Muscle layer of duodenum (tissue), 2 donors: Measurements from ENCODE around the gene VPS37C.
"Not testable (repeated sequence)": the region's sequence is repeated elsewhere in the genome, so short reads cannot be mapped to it uniquely, and the experiment has no call there.

Source experiments
- H3K27ac ChIP-seq: one replicate; pipeline ENCODE4 v1.7.0; 2013; ENCODE audit warnings: mild to moderate bottlenecking, low read length
- H3K27me3 ChIP-seq: one replicate; pipeline ENCODE4 v1.7.0; 2013; ENCODE audit warnings: low read depth, mild to moderate bottlenecking, control low read depth, low read length
- H3K36me3 ChIP-seq, 2 donors: one replicate each; pipeline ENCODE4 v1.7.0; 2013; ENCODE audit warnings: low read length in 2 of 2, control low read depth in 1 of 2, mild to moderate bottlenecking in 1 of 2; ENCODE audit not compliant: insufficient read depth in 2 of 2, control insufficient read depth in 1 of 2
- H3K4me1 ChIP-seq, 2 donors: one replicate each; pipeline ENCODE4 v1.7.0; 2013; ENCODE audit warnings: low read length in 2 of 2, mild to moderate bottlenecking in 2 of 2, control low read depth in 1 of 2, moderate library complexity in 1 of 2; ENCODE audit not compliant: insufficient read depth in 2 of 2, control insufficient read depth in 1 of 2
- H3K4me3 ChIP-seq, 2 donors: one replicate each; pipeline ENCODE4 v1.7.0; 2013; ENCODE audit warnings: low read length in 2 of 2, low read depth in 1 of 2, mild to moderate bottlenecking in 1 of 2
- H3K9me3 ChIP-seq, 2 donors: one replicate each; pipeline ENCODE4 v1.7.0; 2013; ENCODE audit warnings: low read length in 2 of 2, control low read depth in 1 of 2, mild to moderate bottlenecking in 1 of 2; ENCODE audit not compliant: control insufficient read depth in 1 of 2
- donor health status: healthy.

The VPS37C gene

DNA sequence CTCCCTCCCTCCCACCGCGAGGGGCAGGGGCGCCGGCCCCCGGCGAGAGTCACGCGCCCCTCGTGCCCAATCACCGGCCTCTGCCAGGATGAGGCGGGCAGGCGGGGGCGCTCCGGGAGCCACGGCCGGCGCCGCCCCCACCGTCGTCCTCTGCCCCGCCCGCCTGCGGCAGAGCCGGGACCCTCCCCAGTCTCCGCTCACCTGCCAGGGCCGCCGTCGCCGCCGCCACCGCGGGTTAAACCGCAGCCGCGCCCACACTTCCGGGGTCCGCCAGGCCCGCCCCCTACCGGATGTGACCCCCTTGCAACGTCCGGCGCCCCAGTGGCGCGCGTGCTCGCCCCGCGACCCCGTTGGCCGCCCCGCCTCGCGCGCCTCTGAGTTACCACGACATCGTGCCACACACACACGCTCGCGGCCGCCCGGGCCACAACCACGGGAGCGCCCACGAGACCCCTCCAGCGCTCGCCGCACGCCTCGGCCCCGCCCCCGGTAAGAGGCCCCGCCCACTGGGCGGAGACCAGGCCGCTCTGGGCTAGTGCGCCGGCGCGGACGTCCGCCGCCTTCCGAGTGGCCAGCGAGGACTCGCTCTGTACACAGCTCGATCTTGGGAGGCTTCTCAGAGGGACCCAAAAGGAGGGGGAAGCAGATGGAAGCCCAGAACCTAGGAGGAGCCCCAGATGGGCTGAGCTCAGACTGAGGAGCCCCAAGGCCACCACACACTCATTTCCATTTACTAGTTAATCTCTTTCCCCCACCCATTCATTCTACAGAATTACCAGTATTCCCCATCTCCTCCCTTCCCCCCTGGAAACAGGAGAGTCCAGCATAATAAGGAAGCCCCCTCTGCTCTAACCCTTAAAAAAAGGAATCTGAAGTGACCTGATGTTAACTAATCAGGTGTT is at the start of gene VPS37C:
Gene VPS37C, minus strand, starts transcription at position 237 of the 902 bp plus-strand sequence. CDS start 22,597 bp downstream, outside the sequence.
- peaks cover 0 to 5% of the 10 kb centered on the region in 2 donors for H3K36me3 ChIP-seq
- no peaks in the 10 kb centered on the region for H3K9me3 ChIP-seq
- H3K27ac ChIP-seq: peak within 1 kb of the TSS; percentile 94
- peak within 1 kb of the TSS; percentile 71 to 90 for H3K4me3 ChIP-seq
- peaks cover 14 to 26% of the 10 kb centered on the region in 2 donors for H3K4me1 ChIP-seq
- no peaks in the 10 kb centered on the region for H3K27me3 ChIP-seq

DNA sequence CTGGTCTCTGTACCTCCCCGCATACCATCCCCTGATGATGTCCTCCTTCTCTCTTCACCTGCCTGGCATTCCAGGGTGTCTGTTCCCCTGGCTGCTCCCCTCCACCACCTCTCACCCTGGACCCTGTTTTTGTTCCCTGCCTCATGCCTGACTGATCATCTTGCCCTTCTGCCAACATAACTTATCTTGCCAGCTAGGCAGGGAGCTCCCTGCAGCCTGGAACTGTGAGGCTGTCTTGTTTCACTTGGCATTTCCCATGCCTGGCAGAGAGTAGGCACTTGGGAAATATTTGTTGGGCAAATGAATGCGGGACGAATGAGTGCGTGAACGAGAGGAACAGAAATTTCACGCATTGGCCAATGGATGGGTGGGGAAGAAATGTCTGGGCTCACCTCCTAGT is 49.4 kb upstream of the VPS37C start:
- not testable (repeated sequence) for H3K9me3 ChIP-seq, H3K4me1 ChIP-seq, H3K36me3 ChIP-seq, H3K27me3 ChIP-seq, H3K4me3 ChIP-seq, H3K27ac ChIP-seq

DNA sequence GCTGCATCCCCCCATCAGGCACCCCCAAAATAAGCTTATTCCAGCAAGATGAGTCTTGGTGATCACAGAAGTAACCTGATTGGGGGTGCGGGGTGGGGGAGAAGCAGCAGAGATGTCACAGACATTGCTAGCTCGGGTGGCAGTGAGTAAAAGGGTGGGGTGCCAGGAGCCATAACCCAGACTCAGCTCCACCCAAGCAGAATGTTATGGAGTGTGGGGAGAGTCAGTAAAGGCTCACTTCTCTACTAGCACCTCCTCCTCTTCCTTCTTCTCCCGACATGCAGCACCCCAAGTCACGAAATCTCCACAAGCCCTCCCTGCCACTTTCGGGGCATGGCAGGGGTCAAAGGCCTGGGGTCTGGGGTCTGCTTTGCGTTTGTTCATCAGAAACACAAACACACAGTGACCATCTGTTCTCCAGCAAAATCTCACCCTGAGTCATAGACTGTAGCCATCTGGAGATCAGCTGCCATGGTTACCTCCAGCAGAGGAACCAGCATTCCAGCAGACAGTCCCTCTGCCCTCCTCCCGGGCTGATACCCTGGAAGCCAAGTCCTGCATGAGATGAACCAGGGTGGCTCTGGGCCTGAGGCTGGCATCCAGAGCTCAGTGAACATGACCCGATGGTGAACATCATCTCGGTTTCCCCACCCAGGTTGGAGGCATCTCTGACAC is 46.5 kb upstream of the VPS37C start:
- not testable (repeated sequence) for H3K4me1 ChIP-seq, H3K9me3 ChIP-seq, H3K36me3 ChIP-seq, H3K27me3 ChIP-seq, H3K27ac ChIP-seq, H3K4me3 ChIP-seq

DNA sequence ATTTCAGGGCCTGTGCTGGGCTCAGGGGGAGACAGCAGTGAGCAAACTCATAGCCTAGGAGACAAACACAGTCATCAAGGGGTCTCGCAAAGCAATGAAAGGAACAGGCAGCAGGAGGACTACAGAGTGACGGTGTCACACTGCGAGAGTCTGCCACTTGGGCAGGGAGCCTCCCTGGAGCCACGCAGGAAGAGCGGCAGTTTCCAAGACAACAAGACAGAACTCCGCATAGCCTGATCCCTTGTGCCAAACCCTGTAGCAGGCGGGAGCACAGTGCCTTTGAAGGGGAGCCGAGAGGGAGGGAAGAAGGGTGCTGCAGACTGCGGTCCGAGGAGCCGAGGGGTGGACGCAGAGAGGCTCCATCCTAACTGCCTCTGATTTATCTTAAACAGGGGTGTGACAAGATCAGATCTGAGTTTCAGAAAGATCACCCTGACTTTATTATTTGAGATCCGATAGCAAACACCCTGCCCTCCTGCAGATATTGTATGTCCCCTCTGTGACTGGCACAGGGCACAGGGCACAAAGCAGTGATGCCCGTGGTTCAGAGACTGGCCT is 43.4 kb upstream of the VPS37C start:
- H3K27ac ChIP-seq, H3K27me3 ChIP-seq, H3K36me3 ChIP-seq, H3K4me1 ChIP-seq, H3K9me3 ChIP-seq, H3K4me3 ChIP-seq: not testable (repeated sequence)

DNA sequence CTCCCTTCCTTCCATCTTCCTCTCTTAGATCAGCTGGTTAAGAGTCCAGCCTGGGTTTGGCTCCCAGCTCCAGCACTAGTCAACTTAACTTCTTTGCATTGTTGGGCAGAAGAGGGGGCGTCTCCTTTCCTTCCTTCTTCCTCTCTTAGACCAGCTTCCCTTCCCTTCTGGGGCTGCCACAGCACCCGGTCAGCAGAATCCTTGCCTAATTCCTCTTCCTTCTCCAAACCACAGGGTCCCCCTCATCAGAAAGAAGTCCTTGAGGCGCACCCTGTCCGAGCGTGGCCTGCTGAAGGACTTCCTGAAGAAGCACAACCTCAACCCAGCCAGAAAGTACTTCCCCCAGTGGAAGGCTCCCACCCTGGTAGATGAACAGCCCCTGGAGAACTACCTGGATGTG is 42.6 kb upstream of the VPS37C start:
- not testable (repeated sequence) for H3K36me3 ChIP-seq, H3K27ac ChIP-seq, H3K4me3 ChIP-seq

DNA sequence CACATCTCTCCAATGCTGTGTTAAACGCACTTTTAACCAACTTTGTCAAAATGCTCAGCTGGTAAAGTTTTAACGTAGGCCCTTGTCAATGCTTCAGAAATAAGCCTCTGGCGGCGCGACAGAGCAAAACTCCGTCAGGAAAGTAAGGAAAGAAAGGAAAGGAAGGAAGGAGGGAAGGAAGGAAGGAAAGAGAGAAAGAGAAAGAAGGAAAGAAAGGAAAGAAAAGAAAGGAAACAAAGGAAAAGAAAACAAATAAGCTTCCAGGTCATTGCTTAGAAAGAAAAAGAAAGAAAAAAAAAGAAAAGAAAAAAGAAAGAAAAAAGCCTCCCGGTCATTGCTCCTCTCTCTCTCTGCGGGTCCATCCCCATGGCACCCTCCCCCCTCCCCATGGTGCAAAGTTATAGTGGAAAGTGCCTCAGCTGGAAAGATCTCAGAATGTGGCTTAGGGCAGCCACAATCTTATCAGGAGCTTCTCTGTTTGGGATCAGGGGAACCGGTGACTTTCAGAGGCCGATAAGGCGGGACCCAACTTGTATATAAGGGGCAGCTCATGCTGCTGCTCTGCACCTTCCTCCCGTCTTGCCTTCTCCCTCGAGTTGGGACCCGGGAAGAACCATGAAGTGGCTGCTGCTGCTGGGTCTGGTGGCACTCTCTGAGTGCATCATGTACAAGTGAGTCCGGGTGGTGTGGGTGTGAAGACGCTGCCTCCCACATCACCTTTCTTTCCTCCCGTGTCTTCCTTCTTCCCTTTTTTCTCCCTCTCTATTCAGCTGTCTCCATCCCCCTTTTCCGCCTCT is 41.9 kb upstream of the VPS37C start, which contains the start of gene PGA3:
Gene PGA3, plus strand, starts transcription at position 566 of the 797 bp plus-strand sequence. Its CDS starts 50 bp downstream, at position 616.
- not testable (repeated sequence) for H3K27ac ChIP-seq, H3K36me3 ChIP-seq, H3K4me1 ChIP-seq, H3K4me3 ChIP-seq, H3K27me3 ChIP-seq, H3K9me3 ChIP-seq

More for the DNA sequence above, 42.6 kb upstream of the VPS37C start:
- not testable (repeated sequence) for H3K4me1 ChIP-seq, H3K9me3 ChIP-seq, H3K27me3 ChIP-seq

DNA sequence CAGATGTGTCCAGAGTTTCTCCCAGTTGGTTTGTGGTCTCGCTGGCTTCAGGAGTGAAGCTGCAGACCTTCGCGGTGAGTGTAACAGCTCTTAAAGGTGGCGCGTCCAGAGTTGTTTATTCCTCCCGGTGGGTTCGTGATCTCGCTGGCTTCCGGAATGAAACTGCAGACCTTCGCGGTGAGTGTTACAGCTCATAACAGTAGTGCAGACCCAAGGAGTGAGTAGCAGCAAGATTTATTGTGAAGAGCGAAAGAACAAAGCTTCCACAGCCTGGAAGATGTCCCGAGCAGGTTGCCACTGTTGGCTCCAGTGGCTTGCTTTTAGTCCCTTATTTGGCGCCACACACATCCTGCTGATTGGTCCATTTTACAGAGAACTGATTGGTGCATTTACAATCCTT is 40.2 kb upstream of the VPS37C start:
- Histone ChIP-seq H3K4me3 (no peak overlapping the region), H3K27ac (no peak overlapping the region), H3K4me1 (no peaks in the 10 kb centered on the region), H3K36me3 (no peaks in the 10 kb centered on the region), H3K9me3 (peaks cover 0 to 8% of the 10 kb centered on the region in 2 donors), H3K27me3 (no peaks in the 10 kb centered on the region)

DNA sequence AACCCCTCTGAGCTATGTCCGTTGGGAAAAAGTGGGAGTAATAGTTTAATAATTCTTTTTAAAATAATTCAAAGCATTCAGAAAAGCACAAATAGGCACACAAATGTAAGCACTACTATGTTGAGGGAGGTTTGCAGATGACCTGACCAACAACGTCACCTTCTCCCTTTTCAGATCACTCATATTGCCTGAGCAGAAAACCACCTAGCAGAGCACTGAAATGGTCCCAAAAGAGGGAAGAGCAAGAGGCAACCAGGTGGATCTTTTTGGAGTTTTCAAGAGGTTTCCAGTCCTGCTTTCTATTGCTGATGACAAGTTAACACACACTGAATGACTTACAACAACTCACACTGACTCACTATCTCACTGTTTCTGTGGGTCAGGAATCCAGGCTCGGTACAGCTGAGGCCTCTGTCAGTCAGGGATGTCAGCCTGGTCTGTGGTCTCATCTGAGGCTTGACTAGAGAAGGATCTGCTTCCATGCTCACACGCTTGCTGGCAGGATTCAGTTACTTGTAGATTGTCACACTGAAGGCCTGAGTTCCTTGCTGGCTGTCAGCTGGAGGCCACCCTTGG is 37.8 kb upstream of the VPS37C start:
- no peak overlapping the region for H3K27ac ChIP-seq

DNA sequence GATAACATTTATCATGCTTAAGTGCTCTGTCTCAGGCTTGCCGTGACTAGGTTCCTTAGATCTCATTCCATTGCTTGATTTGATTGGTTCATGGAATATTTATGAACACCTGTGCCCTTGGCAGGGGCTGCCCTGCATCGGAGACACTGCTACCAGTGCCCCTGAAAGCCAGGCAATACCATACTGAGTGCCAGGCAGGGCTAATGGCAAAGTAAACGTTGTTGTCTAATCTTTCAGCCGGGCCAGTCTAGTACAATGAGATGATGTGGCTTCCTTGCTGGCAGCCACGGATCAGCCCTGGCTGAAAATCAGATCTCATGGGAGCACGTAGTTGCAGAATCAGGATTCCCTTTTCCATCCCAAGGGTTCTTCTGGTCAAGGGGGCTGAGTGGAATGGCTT is 37.1 kb upstream of the VPS37C start:
- H3K4me1 ChIP-seq: no peaks in the 10 kb centered on the region
- peaks cover 0 to 8% of the 10 kb centered on the region in 2 donors for H3K9me3 ChIP-seq
- H3K27me3 ChIP-seq: no peaks in the 10 kb centered on the region
- H3K36me3 ChIP-seq: no peaks in the 10 kb centered on the region
- no peak overlapping the region for H3K27ac ChIP-seq
- no peak overlapping the region for H3K4me3 ChIP-seq

More for the DNA sequence above, 37.8 kb upstream of the VPS37C start:
- Histone ChIP-seq H3K9me3 (peaks cover 0 to 8% of the 10 kb centered on the region in 2 donors), H3K27me3 (no peaks in the 10 kb centered on the region), H3K4me1 (no peaks in the 10 kb centered on the region), H3K36me3 (no peaks in the 10 kb centered on the region), H3K4me3 (no peak overlapping the region)

DNA sequence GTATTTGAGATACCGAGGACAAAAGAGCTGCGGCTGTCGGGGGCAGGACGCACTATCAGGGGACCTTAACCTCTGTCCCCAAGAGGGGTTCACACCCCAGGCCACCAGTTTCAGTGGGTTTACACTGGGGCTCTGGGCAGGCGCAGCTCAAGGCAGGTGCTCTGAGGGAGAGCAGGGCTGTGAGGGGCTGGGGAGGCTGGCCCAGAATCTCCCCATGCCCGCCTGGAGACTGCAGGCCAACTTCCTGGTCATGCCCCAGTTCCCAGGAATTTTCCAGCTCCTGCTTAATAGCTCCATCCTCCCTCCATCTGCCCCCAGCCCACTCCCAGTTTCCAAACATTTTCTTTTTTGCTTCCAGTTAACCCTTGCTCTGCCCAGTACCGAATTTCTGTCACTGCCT is 34.5 kb upstream of the VPS37C start:
- Histone ChIP-seq H3K36me3 (no peaks in the 10 kb centered on the region), H3K27me3 (no peaks in the 10 kb centered on the region), H3K4me1 (no peaks in the 10 kb centered on the region), H3K27ac (no peak overlapping the region), H3K4me3 (no peak overlapping the region), H3K9me3 (peaks cover 0 to 8% of the 10 kb centered on the region in 2 donors)
